GM13976 (cell line): ENCODE results near the gene BTG2.

Source experiments
- DNase-seq: peaks from one replicate; pipeline ENCODE4 v3.0.0; 2012; ENCODE audit warnings: low spot score
- CTCF ChIP-seq: IDR thresholded peaks from 2 replicates; pipeline ENCODE4 v1.5.1; 2012; ENCODE audit warnings: borderline replicate concordance, mild to moderate bottlenecking; ENCODE audit not compliant: insufficient read depth; ENCODE audit errors: extremely low read depth, missing control alignments, control extremely low read depth
- in situ Hi-C: fragments of 300-500 bp; cut with MboI; formaldehyde crosslinking; loops from one replicate; pipeline ENCODE4 v1.12.0; 2022; ENCODE audit warnings: low sequenced_read_pairs, mixed read lengths, inconsistent platforms; ENCODE audit not compliant: unreplicated experiment

The BTG2 gene

DNA sequence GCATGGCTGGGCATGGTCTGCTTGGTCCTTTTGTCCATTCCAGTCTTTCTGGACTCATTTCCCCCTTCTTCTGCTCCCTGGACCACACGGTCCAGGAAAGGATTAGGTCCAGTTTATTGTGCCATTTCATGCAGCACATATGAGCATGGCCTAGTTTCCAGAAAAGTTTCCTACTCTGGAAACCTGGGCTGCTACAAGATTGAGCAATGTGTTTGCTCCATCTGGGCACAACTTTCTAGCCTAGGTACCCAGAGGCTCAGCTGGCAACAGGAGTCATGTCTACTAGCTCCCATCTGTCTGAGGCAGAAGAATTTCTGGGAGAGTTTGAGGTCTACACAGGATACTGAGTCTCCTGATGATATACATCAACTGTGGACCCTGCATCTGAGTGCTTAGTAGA lies 30.8 kb downstream of the BTG2 start:
- no peak for TF ChIP-seq CTCF
- DNase-seq = no peak
- in situ Hi-C loops = loop anchor here (5.0 kb wide), 1 partner anchor 64 kb away; no protein-coding TSS in a partner anchor

DNA sequence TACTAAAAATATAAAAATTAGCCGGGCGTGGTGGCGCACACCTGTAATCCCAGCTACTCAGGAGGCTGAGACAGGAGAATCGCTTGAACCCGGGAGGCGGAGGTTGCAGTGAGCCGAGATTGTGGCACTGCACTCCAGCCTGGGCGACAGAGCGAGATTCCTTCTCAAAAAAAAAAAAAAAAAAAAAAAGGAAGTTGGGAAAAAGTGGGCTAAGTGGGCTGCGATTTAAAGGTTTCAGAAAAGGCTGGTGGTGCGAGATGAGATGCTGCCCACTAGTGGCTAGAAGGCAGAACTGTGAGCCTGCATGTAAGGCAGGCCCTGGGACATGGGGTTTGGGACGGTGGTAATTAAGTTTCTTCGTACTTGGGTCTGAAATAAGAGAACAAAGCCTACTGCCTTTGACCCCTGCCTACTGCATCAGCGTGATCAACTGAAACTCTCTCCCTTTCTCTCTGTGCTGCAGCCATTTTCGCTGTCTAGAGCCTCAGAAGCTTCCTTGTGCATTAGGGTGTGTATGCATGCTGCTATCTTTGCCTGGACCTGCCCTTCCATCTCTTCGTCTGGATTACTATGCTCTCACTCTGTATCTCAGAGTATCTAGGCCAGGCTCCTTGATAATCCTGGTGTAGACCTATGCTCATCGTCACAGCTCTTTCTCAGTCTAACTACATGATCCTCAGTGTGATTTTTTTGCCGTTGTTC lies 33.2 kb downstream of the BTG2 start:
- TF ChIP-seq CTCF = peak; percentile 97
- in situ Hi-C loops = loop anchor here (5.0 kb wide), 1 partner anchor 66 kb away; no protein-coding TSS in a partner anchor
- DNase-seq = peak; percentile 87

- peak; percentile 83 for DNase-seq
- peak; percentile 86 for TF ChIP-seq CTCF
- in situ Hi-C loops = loop anchor here (5.0 kb wide), 1 partner anchor 147 kb away; no protein-coding TSS in a partner anchor
These were observed 34.9 kb downstream of the BTG2 start for GRCh38 chr1:203340112-203340790.

GRCh38 chr1:203342192-203342940 lies 37.0 kb downstream of the BTG2 start:
- peak; percentile 46 for TF ChIP-seq CTCF
- in situ Hi-C loops = loop anchor here (5.0 kb wide), 1 partner anchor 145 kb away; no protein-coding TSS in a partner anchor
- peak; percentile 78 for DNase-seq

DNA sequence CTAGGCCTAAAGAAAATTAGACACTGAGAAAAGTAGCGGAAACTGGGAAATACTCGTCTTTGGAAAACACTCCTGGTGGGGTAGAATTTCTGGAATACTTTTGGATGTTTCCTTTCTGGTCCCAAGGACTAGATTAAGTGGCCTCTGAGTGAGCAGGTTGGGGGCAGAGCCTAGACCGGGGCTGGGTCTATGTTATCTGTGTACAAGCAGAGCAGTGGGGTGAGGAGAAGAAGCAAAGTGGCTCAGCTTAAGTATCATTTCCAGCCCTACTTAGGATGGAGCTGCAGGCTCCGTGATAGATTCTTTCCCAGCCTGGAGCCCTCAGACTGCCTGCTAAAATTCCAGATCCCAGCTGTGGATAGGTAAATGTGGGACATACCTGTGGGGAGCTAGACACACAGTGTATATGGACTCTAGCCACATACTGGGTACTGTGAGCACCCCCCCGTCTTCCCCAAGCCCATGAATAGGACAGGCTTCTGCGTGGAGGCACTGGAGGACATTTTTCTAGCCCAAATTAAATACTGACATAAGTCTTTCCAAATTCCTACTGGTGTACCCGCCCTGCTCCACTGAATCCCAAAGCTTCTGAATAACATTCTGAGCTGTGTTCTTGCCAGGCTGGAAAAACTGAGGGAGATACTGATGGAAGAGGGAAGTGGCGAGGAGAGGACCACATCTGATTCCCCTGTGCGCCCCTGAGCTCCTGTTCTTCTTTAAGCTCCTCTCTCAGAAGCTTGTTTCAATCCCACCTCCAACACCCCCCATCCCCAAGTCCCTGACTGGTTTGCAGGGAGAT lies 38.8 kb downstream of the BTG2 start:
- DNase-seq = no peak
- in situ Hi-C loops = loop anchor here (5.0 kb wide), 1 partner anchor 143 kb away; no protein-coding TSS in a partner anchor
- TF ChIP-seq CTCF = no peak
